Smooth muscle cell (in vitro differentiated cells): ENCODE data around the gene CCR2. TPM values are rescaled to one million over a fixed set of nuclear protein-coding genes. Genes with fewer than 3 reads are reported as not detected.
"Not testable (repeated sequence)": the region's sequence is repeated elsewhere in the genome, so short reads cannot be mapped to it uniquely, and the experiment has no call there.

Experiments used
- DNase-seq: peaks from one replicate; lab custom pipeline; 2025; ENCODE audit not compliant: unreplicated experiment; lab: John Stamatoyannopoulos, UW
- H2AFZ ChIP-seq: fragments of 200-600 bp; sonication (generic); 2 replicates; pipeline ENCODE4 v1.6.0; 2016; ENCODE audit warnings: antibody characterized with exemption, low read depth, mild to moderate bottlenecking
- H3F3A ChIP-seq: fragments of 200-600 bp; sonication (generic); 2 replicates; pipeline ENCODE4 v1.6.0; 2017; ENCODE audit warnings: antibody characterized with exemption, low read depth
- H3K27ac ChIP-seq: fragments of 200-600 bp; sonication (generic); 2 replicates; pipeline ENCODE4 v1.5.1; 2016; ENCODE audit warnings: low read depth, mild to moderate bottlenecking
- H3K27me3 ChIP-seq: fragments of 200-600 bp; sonication (generic); 2 replicates; pipeline ENCODE4 v1.6.1; 2016; ENCODE audit warnings: low read depth, mild to moderate bottlenecking
- H3K36me3 ChIP-seq: fragments of 200-600 bp; sonication (generic); 2 replicates; pipeline ENCODE4 v1.5.1; 2016; ENCODE audit warnings: low read depth
- H3K4me1 ChIP-seq: fragments of 200-600 bp; sonication (generic); 2 replicates; pipeline ENCODE4 v1.5.1; 2016; ENCODE audit warnings: low read depth
- H3K4me2 ChIP-seq: fragments of 200-600 bp; sonication (generic); 2 replicates; pipeline ENCODE4 v1.6.0; 2016; ENCODE audit warnings: mild to moderate bottlenecking
- H3K4me3 ChIP-seq: fragments of 200-600 bp; sonication (generic); 2 replicates; pipeline ENCODE4 v1.5.1; 2016; ENCODE audit warnings: mild to moderate bottlenecking
- H3K79me2 ChIP-seq: fragments of 200-600 bp; sonication (generic); 2 replicates; pipeline ENCODE4 v1.6.0; 2016; ENCODE audit warnings: low read depth, mild to moderate bottlenecking
- H3K9ac ChIP-seq: fragments of 200-600 bp; sonication (generic); 2 replicates; pipeline ENCODE4 v1.6.0; 2016; ENCODE audit warnings: low read depth
- H3K9me3 ChIP-seq: fragments of 200-600 bp; sonication (generic); replicated peaks from 2 replicates; pipeline ENCODE4 v1.5.1; 2016; ENCODE audit warnings: low read depth
- H4K20me1 ChIP-seq: fragments of 200-600 bp; sonication (generic); 2 replicates; pipeline ENCODE4 v1.6.0; 2016; ENCODE audit warnings: low read depth
- CTCF ChIP-seq: fragments of 200-600 bp; sonication (generic); IDR thresholded peaks from 2 replicates; pipeline ENCODE4 v1.5.1; 2017; ENCODE audit warnings: borderline replicate concordance, mild to moderate bottlenecking, antibody characterized with exemption; ENCODE audit not compliant: insufficient read depth, poor library complexity, severe bottlenecking
- WGBS: methylation state at CpG from one replicate; pipeline ENCODE4 v1.1.7; 2016; ENCODE audit warnings: low lambda C conversion rate; 5-methylcytosine and 5-hydroxymethylcytosine counted together
- polyA plus RNA-seq: library from polyadenylated mRNA; unstranded; fragments of >200 nt; fragmentation: Nextera tagmentation; extraction: Ambion mirVana; gene quantifications from 2 replicates; pipeline ENCODE4 v1.2.1, GENCODE V29; 2016
- total RNA-seq: library from RNA; depleted of rRNA; stranded (reverse); fragments of >200 nt; gene quantifications from 2 replicates; pipeline ENCODE4 v1.2.3, GENCODE V29; 2014

The CCR2 gene
- total and polyA plus RNA-seq, 2 experiments from 2014 or later: not detected

- TF ChIP-seq CTCF: no peak
- H4K20me1 ChIP-seq: no peaks in the 10 kb centered on the region
- H3K36me3 ChIP-seq: no peaks in the 10 kb centered on the region
- H3K9ac ChIP-seq: no peak overlapping the region
- no peak overlapping the region for H3K4me3 ChIP-seq
- no peak for DNase-seq
- H2AFZ ChIP-seq: no peak overlapping the region
- no peak overlapping the region for H3K4me2 ChIP-seq
- 69% methylated on average over 6 of the region's 6 CpGs for WGBS
- peaks cover 31% of the 10 kb centered on the region for H3K27me3 ChIP-seq
- no peaks in the 10 kb centered on the region for H3K9me3 ChIP-seq
- H3K4me1 ChIP-seq: no peaks in the 10 kb centered on the region
- no peaks in the 10 kb centered on the region for H3K79me2 ChIP-seq
- H3F3A ChIP-seq: no peaks in the 10 kb centered on the region
- H3K27ac ChIP-seq: no peak overlapping the region
Observed at GRCh38 chr3:46389306-46389705, 35.4 kb downstream of the CCR2 start.

GRCh38 chr3:46391526-46391925, 37.6 kb downstream of the CCR2 start:
- H3K4me2 ChIP-seq, H4K20me1 ChIP-seq, DNase-seq, H3K9ac ChIP-seq, H3K79me2 ChIP-seq, H3K27ac ChIP-seq, H3F3A ChIP-seq, H3K4me1 ChIP-seq, H2AFZ ChIP-seq, H3K4me3 ChIP-seq, H3K36me3 ChIP-seq, H3K9me3 ChIP-seq: not testable (repeated sequence)
- 86% methylated on average over 5 of the region's 5 CpGs for WGBS
- peaks cover 53% of the 10 kb centered on the region for H3K27me3 ChIP-seq

GRCh38 chr3:46393011-46393410, 39.1 kb downstream of the CCR2 start:
- Histone ChIP-seq H3K27ac (no peak overlapping the region), H3K9ac (no peak overlapping the region), H4K20me1 (no peaks in the 10 kb centered on the region), H3F3A (no peaks in the 10 kb centered on the region), H3K4me1 (no peaks in the 10 kb centered on the region), H3K9me3 (no peaks in the 10 kb centered on the region), H2AFZ (no peak overlapping the region), H3K4me3 (no peak overlapping the region), H3K36me3 (no peaks in the 10 kb centered on the region), H3K27me3 (peaks cover 68% of the 10 kb centered on the region), H3K79me2 (no peaks in the 10 kb centered on the region), H3K4me2 (no peak overlapping the region)
- WGBS: 85% methylated on average over 2 of the region's 2 CpGs
- no peak for TF ChIP-seq CTCF
- DNase-seq: no peak

- DNase-seq: no peak
Observed at GRCh38 chr3:46393554-46394434, 39.9 kb downstream of the CCR2 start.

More at GRCh38 chr3:46393554-46394434, 39.9 kb downstream of the CCR2 start:
- H3K4me1 ChIP-seq: no peaks in the 10 kb centered on the region
- no peak for TF ChIP-seq CTCF
- no peaks in the 10 kb centered on the region for H3K9me3 ChIP-seq
- no peaks in the 10 kb centered on the region for H3F3A ChIP-seq
- H3K36me3 ChIP-seq: no peaks in the 10 kb centered on the region
- H4K20me1 ChIP-seq: no peaks in the 10 kb centered on the region
- H3K27ac ChIP-seq: no peak overlapping the region
- H3K9ac ChIP-seq: no peak overlapping the region
- H3K4me2 ChIP-seq: no peak overlapping the region
- no peak overlapping the region for H3K4me3 ChIP-seq
- H3K27me3 ChIP-seq: peaks cover 75% of the 10 kb centered on the region
- no peak overlapping the region for H2AFZ ChIP-seq
- no peaks in the 10 kb centered on the region for H3K79me2 ChIP-seq
- WGBS: 78% methylated on average over 8 of the region's 8 CpGs
